ENCODE data around the gene IGFL3. TPM values are rescaled to one million over a fixed set of nuclear protein-coding genes. Genes with fewer than 3 reads are reported as not detected.
"Not testable (repeated sequence)": the region's sequence is repeated elsewhere in the genome, so short reads cannot be mapped to it uniquely, and the experiment has no call there.

IGFL3 gene
- total RNA-seq, result not detected
- long read RNA-seq, donor 1, result 0 reads
- long read RNA-seq, donor 2, result 0 reads

- DNase-seq (ENCODE audit: low spot score), result no peak
- intact Hi-C loops (cut with DNase I), result loop anchor here in 1 of 2 donors (5.0 kb wide), 1 partner anchor 58 kb away; no protein-coding TSS in a partner anchor
Observed at GRCh38 chr19:46124638-46125115, at the start of gene IGFL3. IGFL3 (minus strand) TSS chr19:46124688; CDS start chr19:46124649, 39 bp downstream.

GRCh38 chr19:46173886-46174480 is 49.5 kb upstream of the IGFL3 start:
- DNase-seq (ENCODE audit: low spot score), result no peak
- intact Hi-C loops (cut with DNase I), result no loop called here

GRCh38 chr19:46162731-46163130 is 38.2 kb upstream of the IGFL3 start:
- no peak for DNase-seq (ENCODE audit: low spot score)
- intact Hi-C loops (cut with DNase I), result no loop called here

- intact Hi-C loops (cut with DNase I); DNase-seq (ENCODE audit: low spot score): not testable (repeated sequence)
Observed at GRCh38 chr19:46161642-46162257, 37.3 kb upstream of the IGFL3 start.

GRCh38 chr19:46160233-46160775 is 35.8 kb upstream of the IGFL3 start:
- DNase-seq (ENCODE audit: low spot score), result no peak
- intact Hi-C loops (cut with DNase I), result no loop called here

GRCh38 chr19:46159418-46160232 is 35.1 kb upstream of the IGFL3 start:
- DNase-seq (ENCODE audit: low spot score), result no peak
- intact Hi-C loops (cut with DNase I), result no loop called here

- intact Hi-C loops (cut with DNase I), result no loop called here
- no peak for DNase-seq (ENCODE audit: low spot score)
Observed at GRCh38 chr19:46155237-46155636, 30.7 kb upstream of the IGFL3 start.

GRCh38 chr19:46150606-46151005 is 26.1 kb upstream of the IGFL3 start:
- intact Hi-C loops (cut with DNase I), result no loop called here
- no peak for DNase-seq (ENCODE audit: low spot score)

- no peak for DNase-seq (ENCODE audit: low spot score)
- intact Hi-C loops (cut with DNase I), result no loop called here
Observed at GRCh38 chr19:46147791-46148288, 23.4 kb upstream of the IGFL3 start, which contains the start of gene IGFL2. IGFL2 (plus strand) TSS chr19:46148238; CDS start chr19:46148279, 41 bp downstream.

GRCh38 chr19:46147166-46147740 is 22.8 kb upstream of the IGFL3 start:
- no peak for DNase-seq (ENCODE audit: low spot score)
- intact Hi-C loops (cut with DNase I), result no loop called here

- DNase-seq (ENCODE audit: low spot score), result no peak
- intact Hi-C loops (cut with DNase I), result no loop called here
Observed at GRCh38 chr19:46144756-46145155, 20.3 kb upstream of the IGFL3 start.

- no peak for DNase-seq (ENCODE audit: low spot score)
- intact Hi-C loops (cut with DNase I), result no loop called here
Observed at GRCh38 chr19:46142294-46142693, 17.8 kb upstream of the IGFL3 start.

- intact Hi-C loops (cut with DNase I), result no loop called here
Observed at GRCh38 chr19:46141421-46141820, 16.9 kb upstream of the IGFL3 start.

GRCh38 chr19:46137915-46138473 is 13.5 kb upstream of the IGFL3 start:
- DNase-seq (ENCODE audit: low spot score), result no peak

More at GRCh38 chr19:46141421-46141820, 16.9 kb upstream of the IGFL3 start:
- no peak for DNase-seq (ENCODE audit: low spot score)

GRCh38 chr19:46134527-46134926 is 10.0 kb upstream of the IGFL3 start:
- DNase-seq (ENCODE audit: low spot score), result no peak
- intact Hi-C loops (cut with DNase I), result no loop called here

More at GRCh38 chr19:46137915-46138473, 13.5 kb upstream of the IGFL3 start:
- intact Hi-C loops (cut with DNase I), result no loop called here

GRCh38 chr19:46133777-46134241 is 9.3 kb upstream of the IGFL3 start:
- intact Hi-C loops (cut with DNase I), result no loop called here
- DNase-seq (ENCODE audit: low spot score), result no peak

- DNase-seq (ENCODE audit: low spot score), result no peak
- intact Hi-C loops (cut with DNase I), result no loop called here
Observed at GRCh38 chr19:46133101-46133627, 8.7 kb upstream of the IGFL3 start.

- intact Hi-C loops (cut with DNase I), result no loop called here
- DNase-seq (ENCODE audit: low spot score), result no peak
Observed at GRCh38 chr19:46132508-46133100, 8.1 kb upstream of the IGFL3 start.
